GM12878 (cell line): ENCODE results near the gene ACVR1. TPM values are rescaled to one million over a fixed set of nuclear protein-coding genes. Genes with fewer than 3 reads are reported as not detected.

Experiments used
- CUX1 ChIP-seq: IDR thresholded peaks from 2 replicates; pipeline ENCODE4 v1.6.1; 2012; ENCODE audit warnings: improper control_type of control experiment, low read depth, low read length; ENCODE audit not compliant: insufficient replicate concordance
- SREBF1 ChIP-seq: IDR thresholded peaks from 2 replicates; pipeline ENCODE4 v1.6.1; 2012; ENCODE audit warnings: mild to moderate bottlenecking, low read length
- polyA plus RNA-seq, 11 experiments: library from polyadenylated mRNA; depleted of rRNA in 4 of 11; unstranded in 6 of 11; stranded (reverse) in 5 of 11; fragments of >200 nt; fragmentation: Nextera tagmentation in 4 of 11; fragmentation: Illumina TruSeq in 1 of 11; extraction: Ambion mirVana in 4 of 11; extraction: Trizol in 1 of 11; gene quantifications; 1 replicate in 1 of 11; 2 replicates in 10 of 11; pipeline versions ENCODE4 v1.2.1 to v1.2.3, GENCODE V29; 2011 to 2016; ENCODE audit warnings: inconsistent platforms in 2 of 11, missing spikeins in 2 of 11, low read depth in 1 of 11
- total RNA-seq, 4 experiments: library from RNA; depleted of rRNA in 3 of 4; stranded (reverse); fragments of >200 nt in 3 of 4; fragmentation: Illumina TruSeq in 1 of 4; extraction: Trizol in 1 of 4; gene quantifications; 2 replicates each; pipeline versions ENCODE4 v1.2.1 to v1.2.3, GENCODE V29; 2013 to 2021
- TF ChIP-seq, protein P1 (sequence below): fragments of 150-350 bp; IDR thresholded peaks from 2 replicates; pipeline ENCODE4 v1.6.1; 2016; ENCODE audit warnings: low read depth, low read length

The ACVR1 gene
- total and polyA plus RNA-seq, 10 of the 15 experiments (the other 5 are each of a cell fraction or from before 2014, with no cell fraction given): 0.06 to 0.24 (median 0.14) TPM; not detected in 4

- TF ChIP-seq CUX1 (no peak), SREBF1 (no peak)
- TF ChIP-seq, protein P1, sequence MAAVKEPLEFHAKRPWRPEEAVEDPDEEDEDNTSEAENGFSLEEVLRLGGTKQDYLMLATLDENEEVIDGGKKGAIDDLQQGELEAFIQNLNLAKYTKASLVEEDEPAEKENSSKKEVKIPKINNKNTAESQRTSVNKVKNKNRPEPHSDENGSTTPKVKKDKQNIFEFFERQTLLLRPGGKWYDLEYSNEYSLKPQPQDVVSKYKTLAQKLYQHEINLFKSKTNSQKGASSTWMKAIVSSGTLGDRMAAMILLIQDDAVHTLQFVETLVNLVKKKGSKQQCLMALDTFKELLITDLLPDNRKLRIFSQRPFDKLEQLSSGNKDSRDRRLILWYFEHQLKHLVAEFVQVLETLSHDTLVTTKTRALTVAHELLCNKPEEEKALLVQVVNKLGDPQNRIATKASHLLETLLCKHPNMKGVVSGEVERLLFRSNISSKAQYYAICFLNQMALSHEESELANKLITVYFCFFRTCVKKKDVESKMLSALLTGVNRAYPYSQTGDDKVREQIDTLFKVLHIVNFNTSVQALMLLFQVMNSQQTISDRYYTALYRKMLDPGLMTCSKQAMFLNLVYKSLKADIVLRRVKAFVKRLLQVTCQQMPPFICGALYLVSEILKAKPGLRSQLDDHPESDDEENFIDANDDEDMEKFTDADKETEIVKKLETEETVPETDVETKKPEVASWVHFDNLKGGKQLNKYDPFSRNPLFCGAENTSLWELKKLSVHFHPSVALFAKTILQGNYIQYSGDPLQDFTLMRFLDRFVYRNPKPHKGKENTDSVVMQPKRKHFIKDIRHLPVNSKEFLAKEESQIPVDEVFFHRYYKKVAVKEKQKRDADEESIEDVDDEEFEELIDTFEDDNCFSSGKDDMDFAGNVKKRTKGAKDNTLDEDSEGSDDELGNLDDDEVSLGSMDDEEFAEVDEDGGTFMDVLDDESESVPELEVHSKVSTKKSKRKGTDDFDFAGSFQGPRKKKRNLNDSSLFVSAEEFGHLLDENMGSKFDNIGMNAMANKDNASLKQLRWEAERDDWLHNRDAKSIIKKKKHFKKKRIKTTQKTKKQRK: no peak
These were observed 47.6 kb upstream of the ACVR1 start (continued) for GRCh38 chr2:157923598-157924217.
